Hepatocyte (in vitro differentiated cells): ENCODE measurements around the gene PLOD3.

ENCODE experiments used
- CTCF ChIP-seq: fragments of 200-600 bp; sonication (generic); IDR thresholded peaks from 2 replicates; pipeline ENCODE4 v1.5.1; 2016; ENCODE audit warnings: antibody characterized with exemption, mild to moderate bottlenecking; ENCODE audit not compliant: poor library complexity
- EZH2 ChIP-seq: fragments of 200-600 bp; sonication (generic); IDR thresholded peaks from 2 replicates; pipeline ENCODE4 v1.6.1; 2016; ENCODE audit warnings: antibody characterized with exemption, mild to moderate bottlenecking, borderline replicate concordance
- EZH2phosphoT487 ChIP-seq: fragments of 200-600 bp; sonication (generic); IDR thresholded peaks from one replicate; pipeline ENCODE4 v1.6.1; 2018; ENCODE audit warnings: antibody characterized with exemption, mild to moderate bottlenecking, low read depth, moderate library complexity; ENCODE audit not compliant: unreplicated experiment, severe bottlenecking

- TF ChIP-seq CTCF (no peak), EZH2 (no peak), EZH2phosphoT487 (no peak)
These were observed 19.0 kb upstream of the PLOD3 start for GRCh38 chr7:101236292-101236835.
